Adrenal gland (tissue), 12 donors: ENCODE data around the gene CYS1. TPM values are rescaled to one million over a fixed set of nuclear protein-coding genes. Genes with fewer than 3 reads are reported as not detected.

ENCODE experiments used
- DNase-seq, 7 donors: peaks; one replicate each; pipeline ENCODE4 v3.0.0-alpha.2; 2019 to 2020
- H3K27ac ChIP-seq, 5 donors: fragments of 200-600 bp; sonication (generic) in 4 of 5; 1 replicate in 3 of 5; 2 replicates in 2 of 5; pipeline versions ENCODE4 v1.5.1 to v1.8.0; 2016 to 2020; ENCODE audit warnings: mild to moderate bottlenecking in 1 of 5
- H3K27me3 ChIP-seq: fragments of 200-600 bp; 2 replicates; pipeline ENCODE4 v1.8.0; 2021
- H3K36me3 ChIP-seq, 2 donors: fragments of 200-600 bp; replicated peaks in 1 of 2; 1 replicate in 1 of 2; 2 replicates in 1 of 2; pipeline versions ENCODE4 v1.5.1 to v1.8.0; 2018 to 2022
- H3K4me1 ChIP-seq, 2 donors: fragments of 200-600 bp; replicated peaks in 1 of 2; 1 replicate in 1 of 2; 2 replicates in 1 of 2; pipeline versions ENCODE4 v1.5.1 to v1.8.0; 2018 to 2021
- H3K4me3 ChIP-seq, 4 donors: fragments of 200-600 bp; sonication (generic) in 3 of 4; one replicate each; pipeline ENCODE4 v1.5.1; 2016 to 2018
- H3K9me3 ChIP-seq, 3 donors: fragments of 200-600 bp; sonication (generic) in 1 of 3; replicated peaks in 1 of 3; 1 replicate in 2 of 3; 2 replicates in 1 of 3; pipeline versions ENCODE4 v1.5.1 to v1.8.0; 2016 to 2021
- CTCF ChIP-seq, 6 experiments: fragments of 450-650 bp in 4 of 6; fragments of 200-600 bp in 2 of 6; sonication (generic) in 1 of 6; IDR thresholded peaks; 1 replicate in 5 of 6; 2 replicates in 1 of 6; pipeline versions ENCODE4 v1.5.1 to v1.8.0; 2016 to 2021; ENCODE audit warnings: antibody characterized with exemption in 6 of 6, mild to moderate bottlenecking in 2 of 6, moderate library complexity in 1 of 6
- POLR2A ChIP-seq, 2 donors: fragments of 450-650 bp; IDR thresholded peaks; one replicate each; pipeline ENCODE4 v1.6.1; 2017; ENCODE audit warnings: antibody characterized with exemption in 2 of 2, mild to moderate bottlenecking in 2 of 2, moderate library complexity in 1 of 2
- WGBS, 4 donors: extraction: QIAGEN DNeasy Blood & Tissue Kit in 2 of 4; methylation state at CpG; one replicate each; pipeline versions ENCODE4 v1.1.5 to v1.1.7; 2013 to 2017; 5-methylcytosine and 5-hydroxymethylcytosine counted together
- intact Hi-C, 2 donors: fragments of 100-400 bp; cut with DNase I; formaldehyde crosslinking; loops; one replicate each; pipeline versions ENCODE4 v1.14.1 to v1.15.0; 2022 to 2023
- polyA plus RNA-seq, 3 donors: library from polyadenylated mRNA; stranded (reverse); fragments of 200-250 nt in 2 of 3; fragments of 350-450 nt in 1 of 3; fragmentation: Illumina TruSeq in 1 of 3; extraction: RNeasy Lipid Tissue Mini Kit (QIAGEN cat#74804) in 1 of 3; gene quantifications; one replicate each; pipeline ENCODE4 v1.2.3, GENCODE V29; 2013 to 2014
- total RNA-seq, 9 donors: library from RNA; depleted of rRNA in 4 of 9; stranded (reverse); fragments of >200 nt in 4 of 9; fragments of 120-200 nt in 1 of 9; fragmentation: NEBNext Ultra II Directional in 1 of 9; extraction: Animal tissue kit (Norgen Biotek cat#: 25700) in 1 of 9; gene quantifications; one replicate each; pipeline versions ENCODE4 v1.1.0 to v1.2.4, GENCODE V29; 2013 to 2023
- donor health status: healthy with polysubstance abuse.
- donor health status: Bipolar disorder and iron deficiency.
- donor health status: DM: yes; HTN: yes; CAD: no.
- donor health status: DM: no; HTN: no; CAD: no.
- donor health status: DM: no; HTN: no; CAD: no.
- donor health status: DM: yes; HTN: yes; CAD: no.

Gene CYS1
- total and polyA plus RNA-seq, 12 donors, result 0.05 to 3.6 (median 1.1) TPM

- 83 to 87% (median 86%) methylated on average over 11 of the region's 11 CpGs for WGBS, 4 donors
- TF ChIP-seq CTCF (IDR thresholded peaks at IDR 0.05), result no peak
- TF ChIP-seq POLR2A (IDR thresholded peaks at IDR 0.05), result no peak
- no peaks in the 10 kb centered on the region for H3K27me3 ChIP-seq
- peaks cover 0 to 25% of the 10 kb centered on the region in 2 donors for H3K36me3 ChIP-seq
- intact Hi-C loops, result loop anchor here in 1 of 2 donors (10.0 kb wide), 1 partner anchor 242 kb away; no protein-coding TSS in a partner anchor
- no peak overlapping the region for H3K4me3 ChIP-seq
- peaks cover 0 to 10% of the 10 kb centered on the region in 2 donors for H3K4me1 ChIP-seq
- DNase-seq, result no peak
- H3K27ac ChIP-seq, result no peak overlapping the region
- H3K9me3 ChIP-seq, result no peaks in the 10 kb centered on the region
Measured at GRCh38 chr2:10056439-10056838, 23.8 kb downstream of the CYS1 start.

GRCh38 chr2:10054976-10055375, 25.2 kb downstream of the CYS1 start:
- DNase-seq, result no peak
- peaks cover 0 to 25% of the 10 kb centered on the region in 2 donors for H3K36me3 ChIP-seq
- 84 to 96% (median 89%) methylated on average over 7 of the region's 7 CpGs for WGBS, 4 donors
- peaks cover 0 to 10% of the 10 kb centered on the region in 2 donors for H3K4me1 ChIP-seq
- TF ChIP-seq CTCF (IDR thresholded peaks at IDR 0.05), result no peak
- no peak for TF ChIP-seq POLR2A (IDR thresholded peaks at IDR 0.05)
- H3K9me3 ChIP-seq, result no peaks in the 10 kb centered on the region
- intact Hi-C loops, result loop anchor here in 1 of 2 donors (10.0 kb wide), 1 partner anchor 240 kb away; no protein-coding TSS in a partner anchor
- H3K4me3 ChIP-seq, result no peak overlapping the region
- no peak overlapping the region for H3K27ac ChIP-seq
- no peaks in the 10 kb centered on the region for H3K27me3 ChIP-seq

DNA sequence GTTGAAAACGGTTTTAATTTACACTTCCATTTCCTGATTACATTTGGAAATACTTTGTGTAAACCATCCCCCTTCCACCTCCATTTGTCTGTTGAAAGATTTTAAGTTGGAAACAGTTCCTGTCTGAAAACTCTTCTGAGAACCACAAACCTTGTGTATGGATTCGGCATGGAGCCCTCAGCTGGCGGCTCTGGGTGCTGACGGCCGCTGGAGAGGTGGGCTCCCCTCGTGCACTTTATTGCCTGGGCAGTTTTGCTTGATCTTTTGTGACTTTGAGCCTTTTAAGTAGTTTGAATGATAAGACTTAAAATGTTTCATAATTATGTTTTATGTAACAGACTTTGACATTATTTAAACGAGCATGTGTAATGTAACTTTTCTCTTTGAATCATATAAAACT, 25.8 kb downstream of the CYS1 start:
- H3K9me3 ChIP-seq, result no peaks in the 10 kb centered on the region
- H3K27me3 ChIP-seq, result no peaks in the 10 kb centered on the region
- H3K4me3 ChIP-seq, result no peak overlapping the region
- H3K27ac ChIP-seq, result no peak overlapping the region
- no peak for DNase-seq
- peaks cover 0 to 27% of the 10 kb centered on the region in 2 donors for H3K36me3 ChIP-seq
- intact Hi-C loops, result loop anchor here in 1 of 2 donors (10.0 kb wide), 1 partner anchor 240 kb away; no protein-coding TSS in a partner anchor
- H3K4me1 ChIP-seq, result peaks cover 0 to 15% of the 10 kb centered on the region in 2 donors
- TF ChIP-seq CTCF (IDR thresholded peaks at IDR 0.05), result no peak
- no peak for TF ChIP-seq POLR2A (IDR thresholded peaks at IDR 0.05)
- 67 to 79% (median 77%) methylated on average over 7 of the region's 7 CpGs for WGBS, 4 donors

GRCh38 chr2:10053351-10053750, 26.9 kb downstream of the CYS1 start:
- peaks cover 0 to 23% of the 10 kb centered on the region in 2 donors for H3K4me1 ChIP-seq
- 75 to 86% (median 82%) methylated on average over 4 of the region's 4 CpGs for WGBS, 4 donors
- TF ChIP-seq POLR2A (IDR thresholded peaks at IDR 0.05) (no peak), CTCF (IDR thresholded peaks at IDR 0.05) (no peak)
- H3K4me3 ChIP-seq, result no peak overlapping the region
- no peaks in the 10 kb centered on the region for H3K9me3 ChIP-seq
- H3K36me3 ChIP-seq, result peaks cover 0 to 34% of the 10 kb centered on the region in 2 donors
- DNase-seq, result no peak
- H3K27me3 ChIP-seq, result no peaks in the 10 kb centered on the region
- intact Hi-C loops, result loop anchor here in 1 of 2 donors (10.0 kb wide), 1 partner anchor 239 kb away; no protein-coding TSS in a partner anchor
- H3K27ac ChIP-seq, result no peak overlapping the region
